GM18499 (cell line): ENCODE results near the gene PLCB2.

Experiments used
- ATAC-seq: cut with Tn5 transposase; IDR thresholded peaks from one replicate; pipeline ENCODE4 v1.9.1; 2021; ENCODE audit warnings: moderate number of reproducible peaks; ENCODE audit not compliant: insufficient read depth, unreplicated experiment

The PLCB2 gene

DNA sequence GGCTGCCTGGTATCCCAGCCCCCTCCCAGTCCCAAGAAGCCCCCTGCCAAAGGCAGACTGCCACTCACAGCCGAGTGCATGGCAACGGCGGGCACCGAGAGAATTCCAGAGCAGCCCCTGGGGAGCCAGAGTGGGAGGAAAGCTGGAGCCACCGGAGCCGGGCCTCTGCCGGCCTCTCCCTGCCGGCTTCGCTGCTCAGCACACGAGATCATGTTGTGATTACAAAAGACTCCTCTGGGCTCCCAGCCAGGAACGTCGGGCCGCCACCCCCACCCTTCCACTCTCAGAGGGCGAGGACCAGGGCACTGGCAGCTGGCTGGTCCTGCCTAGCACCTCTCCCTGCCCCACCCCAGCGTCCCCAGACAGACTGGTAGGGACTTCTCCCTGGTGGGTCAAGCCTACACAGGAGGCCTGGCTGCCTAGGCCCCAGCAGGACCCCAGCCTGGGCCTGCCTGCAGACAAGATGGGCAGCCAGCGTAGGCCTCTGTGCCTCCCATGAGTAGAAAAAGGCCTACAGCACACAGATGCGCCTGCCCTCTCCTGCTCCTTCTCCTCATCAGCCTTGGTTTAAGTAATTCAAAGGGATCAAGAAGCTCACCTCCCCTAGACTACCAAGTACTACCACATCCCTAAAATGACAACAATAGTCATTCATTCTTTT, 33.1 kb upstream of the PLCB2 start, which contains the start of gene CCDC9B:
TSS of gene CCDC9B (minus strand) at position 200 of the 661 bp plus-strand sequence. CDS start at position 80, 120 bp downstream.
- no peak for ATAC-seq

GRCh38 chr15:40340038-40340739, 32.5 kb upstream of the PLCB2 start:
- no peak for ATAC-seq

DNA sequence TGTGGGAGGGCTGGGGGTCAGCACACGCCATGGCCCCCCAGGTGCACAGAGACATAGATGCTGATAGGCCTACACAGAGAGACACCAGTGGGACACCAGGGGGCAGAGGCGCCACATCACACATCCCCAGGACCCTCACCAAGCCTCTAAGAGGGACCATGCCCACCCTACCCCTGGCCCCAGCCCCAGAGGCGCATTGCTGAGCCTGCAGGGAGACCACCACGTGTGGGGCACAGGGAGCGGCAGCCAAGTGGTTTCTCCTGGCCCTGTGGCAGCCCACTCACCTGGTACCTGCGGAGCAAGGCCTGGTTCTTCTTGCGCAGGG, 31.8 kb upstream of the PLCB2 start:
- no peak for ATAC-seq

- no peak for ATAC-seq
Measured at GRCh38 chr15:40338921-40339620, 31.3 kb upstream of the PLCB2 start.

DNA sequence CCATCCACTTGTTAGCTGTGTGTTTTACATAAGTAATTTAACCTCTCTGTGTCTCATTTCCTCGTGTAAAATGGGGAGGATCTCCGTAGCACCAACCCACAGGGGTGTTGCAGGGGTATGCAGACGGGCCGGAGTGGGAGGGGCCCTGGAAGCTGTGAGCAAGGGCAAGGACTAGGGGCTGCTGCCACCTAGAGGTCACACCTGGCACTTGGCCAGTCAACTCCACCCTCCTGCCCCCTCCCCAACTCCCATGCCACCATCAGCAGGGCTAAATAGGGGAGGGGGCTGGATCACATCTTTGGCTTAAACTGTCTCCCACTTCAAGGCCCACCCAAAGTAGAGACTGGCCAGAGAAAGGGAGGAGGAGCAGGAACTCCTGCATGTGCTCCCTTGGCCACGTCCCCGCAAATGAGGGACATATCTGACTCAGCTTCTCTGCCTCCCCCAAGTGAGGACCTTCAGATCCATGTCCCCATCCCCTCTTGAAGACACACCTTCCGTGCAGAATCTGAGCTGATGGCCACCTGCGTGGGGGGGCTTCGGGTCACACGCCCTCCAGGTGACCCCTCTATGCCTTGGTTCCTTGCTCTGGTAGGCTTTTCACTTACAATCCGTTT, 30.4 kb upstream of the PLCB2 start:
- no peak for ATAC-seq

- no peak for ATAC-seq
Measured at GRCh38 chr15:40337597-40337996, 29.9 kb upstream of the PLCB2 start.

GRCh38 chr15:40336744-40337122, 29.0 kb upstream of the PLCB2 start:
- ATAC-seq: no peak

DNA sequence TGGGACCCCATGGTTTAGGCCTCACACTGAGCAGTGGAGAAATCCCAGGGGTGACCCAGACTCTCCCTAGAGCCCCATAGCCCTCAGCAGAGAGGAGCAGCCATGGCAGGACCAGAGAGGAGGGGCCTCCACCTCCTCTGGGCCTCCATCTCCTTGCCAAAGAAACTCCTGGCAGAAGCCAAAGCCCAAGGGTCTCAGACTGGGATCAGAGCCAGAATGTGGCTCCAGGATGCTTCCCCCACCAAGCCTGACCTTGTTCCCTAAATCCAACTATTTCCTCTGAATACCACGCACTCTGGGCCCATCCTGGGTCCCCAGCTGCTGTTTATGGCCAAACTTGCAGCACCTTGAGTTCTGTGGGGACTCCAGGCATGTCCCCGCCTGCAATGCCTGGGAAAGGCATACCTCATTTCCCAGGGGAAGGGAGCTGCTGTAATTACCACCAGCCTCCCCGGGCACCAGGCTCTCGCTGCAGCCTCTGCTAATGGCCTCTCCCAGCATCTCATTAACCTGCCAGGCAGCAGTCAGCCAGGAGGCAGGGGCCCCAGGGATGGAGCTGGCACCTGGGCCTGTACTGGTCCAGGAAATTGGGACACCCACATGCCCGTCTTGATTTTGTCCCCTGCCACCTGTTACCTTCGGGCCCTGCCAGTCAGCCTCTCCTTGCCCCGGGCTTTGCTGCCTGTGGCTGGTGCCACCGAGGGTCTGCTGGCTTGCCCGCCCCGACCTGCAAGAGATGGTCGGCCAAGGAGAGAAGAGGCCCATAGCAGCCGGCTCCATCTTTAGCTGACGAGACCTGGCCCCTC, 28.4 kb upstream of the PLCB2 start:
- no peak for ATAC-seq

DNA sequence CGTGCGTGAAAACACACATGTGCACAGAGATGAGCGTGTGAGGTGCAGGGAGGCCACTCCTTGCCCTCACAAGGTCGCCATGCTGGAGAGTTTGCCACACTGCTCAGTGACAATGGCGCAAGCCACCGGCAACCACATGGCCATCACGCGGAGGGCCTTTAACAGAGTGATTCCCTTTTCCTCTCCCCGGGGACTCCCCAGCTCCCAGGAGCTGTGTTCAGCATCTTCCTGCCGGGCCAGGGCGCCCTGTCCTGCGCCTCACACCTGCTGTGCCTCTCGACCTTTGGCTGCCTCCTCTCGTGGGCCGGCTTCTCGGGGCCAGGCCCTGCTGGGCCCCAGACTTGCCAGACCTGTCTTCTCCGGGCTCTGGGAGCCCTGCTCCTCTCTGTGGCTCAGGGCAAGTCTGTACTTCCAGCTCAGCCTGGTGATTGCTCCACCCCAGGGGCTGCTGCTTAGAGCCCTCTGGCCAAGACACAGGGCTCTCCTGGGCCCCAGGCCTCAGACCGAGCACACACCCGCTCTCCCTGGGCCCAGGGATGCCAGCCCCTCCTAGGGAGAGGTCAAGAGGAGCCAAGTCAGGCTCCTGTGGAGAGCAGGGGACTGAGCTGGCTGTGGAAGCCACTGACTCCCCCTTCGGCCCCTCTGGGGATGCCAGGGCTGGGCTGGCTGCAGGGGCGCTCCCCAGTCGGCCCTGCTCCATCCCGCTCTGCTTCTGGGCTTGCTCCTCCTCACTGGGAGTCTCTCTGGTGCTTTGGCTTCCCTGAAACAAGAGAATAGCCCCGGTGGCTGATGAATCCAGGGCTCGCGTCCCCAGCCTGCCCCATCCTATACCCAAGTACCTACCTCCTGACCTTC, 27.4 kb upstream of the PLCB2 start:
- no peak for ATAC-seq

DNA sequence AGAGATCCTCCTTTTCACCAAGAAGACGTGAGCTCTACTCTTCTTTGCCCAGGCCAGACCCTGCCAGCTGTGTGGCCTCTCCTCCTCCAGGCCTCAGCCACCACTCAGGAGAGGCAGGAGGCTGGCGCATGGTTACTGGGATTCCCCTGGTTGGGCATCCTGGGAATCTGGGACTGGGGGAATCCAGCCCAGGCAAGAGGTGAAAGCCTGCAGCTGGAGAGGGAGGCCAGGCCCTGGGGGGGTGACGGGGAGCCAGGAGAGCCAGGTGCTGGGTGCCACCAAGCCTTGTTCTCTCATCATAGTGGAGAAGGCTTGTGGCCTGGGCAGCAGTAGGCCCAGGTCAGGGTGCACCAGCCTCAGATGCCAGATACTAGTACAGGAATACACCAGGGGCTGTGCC, 26.8 kb upstream of the PLCB2 start:
- ATAC-seq: no peak

DNA sequence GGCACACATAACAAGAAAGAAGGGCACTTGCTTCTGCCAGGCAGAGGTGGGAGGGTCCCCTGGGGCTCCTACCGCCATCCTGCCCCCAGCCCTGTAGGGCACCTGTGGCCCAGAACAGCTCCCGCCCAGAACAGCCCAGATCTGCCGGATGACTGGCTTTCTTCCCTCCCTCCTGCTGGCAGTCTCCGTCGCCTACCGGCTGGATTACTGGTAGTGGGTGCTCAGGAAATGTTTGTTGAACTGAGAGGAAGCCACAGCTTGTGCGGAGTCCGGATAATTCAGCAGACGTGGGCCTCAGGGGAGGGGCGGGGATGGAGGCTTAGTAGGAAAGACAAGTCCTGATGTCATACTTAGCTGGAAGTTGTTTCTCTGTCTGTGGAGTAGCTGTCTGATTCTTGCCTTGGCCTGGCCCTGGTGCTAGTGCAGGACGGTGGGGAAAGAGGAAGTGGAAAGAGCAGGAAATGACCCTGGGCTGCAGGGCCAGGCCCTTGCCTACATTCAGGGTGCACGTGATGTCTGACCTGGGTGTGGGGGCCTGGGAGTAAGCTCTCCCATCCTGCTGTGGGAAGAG, 26.3 kb upstream of the PLCB2 start:
- no peak for ATAC-seq

- ATAC-seq: no peak
Measured at GRCh38 chr15:40332113-40332781, 24.5 kb upstream of the PLCB2 start.

GRCh38 chr15:40331637-40332036, 23.9 kb upstream of the PLCB2 start:
- ATAC-seq: no peak

GRCh38 chr15:40331026-40331425, 23.3 kb upstream of the PLCB2 start:
- no peak for ATAC-seq

- ATAC-seq: no peak
Measured at GRCh38 chr15:40330368-40330836, 22.7 kb upstream of the PLCB2 start.

DNA sequence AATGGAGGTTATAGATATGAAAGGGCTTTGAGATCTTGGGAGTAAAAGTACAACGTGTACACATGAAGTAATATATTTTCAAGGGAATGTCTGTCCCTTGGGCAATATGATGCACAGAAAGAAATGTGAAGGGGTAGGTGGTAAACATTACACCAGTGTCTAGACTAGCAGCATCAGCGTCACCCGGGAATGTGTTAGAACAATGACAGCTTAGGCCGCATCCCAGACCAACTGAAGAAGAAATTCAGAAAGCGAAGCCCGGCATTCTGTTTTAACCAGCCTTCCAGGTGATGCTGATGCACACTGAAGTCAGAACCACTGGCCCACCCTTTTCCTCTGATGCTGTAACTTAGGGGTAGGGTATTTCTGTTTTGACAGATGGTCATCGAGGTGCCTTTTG, 22.1 kb upstream of the PLCB2 start:
- ATAC-seq: no peak

GRCh38 chr15:40328751-40329150, 21.0 kb upstream of the PLCB2 start:
- no peak for ATAC-seq

DNA sequence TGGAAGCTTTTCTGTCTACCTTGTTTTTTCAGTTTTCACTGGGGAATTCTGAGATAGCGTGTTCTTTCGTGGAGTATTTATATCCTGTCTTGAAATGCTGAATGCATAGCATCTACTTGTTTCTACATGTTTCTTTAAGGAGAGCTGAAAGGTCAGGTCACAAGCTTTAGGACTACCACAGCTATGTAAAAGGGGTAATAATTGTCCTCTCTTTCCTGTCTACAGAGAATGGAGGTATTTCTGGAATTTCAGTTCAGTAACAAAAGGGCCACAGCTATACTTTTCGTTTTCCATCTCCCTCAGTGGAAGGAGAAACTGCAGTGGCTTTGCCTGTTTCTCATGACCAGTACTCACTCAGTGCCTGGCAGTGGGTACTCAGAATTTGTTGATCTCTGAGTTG, 20.4 kb upstream of the PLCB2 start:
- no peak for ATAC-seq
